ENCODE measurements around the gene GAS2. TPM values are rescaled to one million over a fixed set of nuclear protein-coding genes. Genes with fewer than 3 reads are reported as not detected.

Gene GAS2
- total and polyA plus RNA-seq, 9 of the 15 experiments (the other 6 are each of a cell fraction or from before 2014, with no cell fraction given), result 0.77 to 1.9 (median 1.1) TPM

DNA sequence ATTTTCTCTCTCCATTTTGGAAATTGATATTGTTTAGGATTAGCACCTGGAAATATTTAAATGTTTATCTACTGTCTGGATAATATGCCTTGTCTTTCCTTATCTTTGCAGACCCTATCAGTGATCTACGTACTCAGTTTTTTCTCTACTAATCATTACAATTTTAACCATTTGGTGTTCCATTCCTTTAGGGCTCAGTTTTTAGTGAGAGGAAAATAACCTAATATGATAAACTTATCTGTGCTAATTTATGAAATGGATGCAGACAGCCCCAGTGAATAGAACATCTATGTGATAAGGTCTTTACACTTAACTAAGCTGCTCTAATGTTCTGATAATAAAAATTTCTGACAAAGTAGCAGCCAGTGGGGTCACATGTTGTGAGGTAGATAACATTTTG is 94.7 kb downstream of the GAS2 start (continued):
- TF ChIP-seq MCM2 (IDR thresholded peaks at IDR 0.05; ENCODE audit: low read depth) (no peak), SRF (CRISPR knock-in tag; IDR thresholded peaks at IDR 0.05) (no peak), BACH1 (tag; IDR thresholded peaks at IDR 0.05) (no peak), POLR2AphosphoS5 (IDR thresholded peaks at IDR 0.05; ENCODE audit: control insufficient read depth, insufficient read depth, low read depth, low read length) (no peak), GATA2 (CRISPR knock-in tag; IDR thresholded peaks at IDR 0.05) (no peak)
- TF ChIP-seq, protein P1, sequence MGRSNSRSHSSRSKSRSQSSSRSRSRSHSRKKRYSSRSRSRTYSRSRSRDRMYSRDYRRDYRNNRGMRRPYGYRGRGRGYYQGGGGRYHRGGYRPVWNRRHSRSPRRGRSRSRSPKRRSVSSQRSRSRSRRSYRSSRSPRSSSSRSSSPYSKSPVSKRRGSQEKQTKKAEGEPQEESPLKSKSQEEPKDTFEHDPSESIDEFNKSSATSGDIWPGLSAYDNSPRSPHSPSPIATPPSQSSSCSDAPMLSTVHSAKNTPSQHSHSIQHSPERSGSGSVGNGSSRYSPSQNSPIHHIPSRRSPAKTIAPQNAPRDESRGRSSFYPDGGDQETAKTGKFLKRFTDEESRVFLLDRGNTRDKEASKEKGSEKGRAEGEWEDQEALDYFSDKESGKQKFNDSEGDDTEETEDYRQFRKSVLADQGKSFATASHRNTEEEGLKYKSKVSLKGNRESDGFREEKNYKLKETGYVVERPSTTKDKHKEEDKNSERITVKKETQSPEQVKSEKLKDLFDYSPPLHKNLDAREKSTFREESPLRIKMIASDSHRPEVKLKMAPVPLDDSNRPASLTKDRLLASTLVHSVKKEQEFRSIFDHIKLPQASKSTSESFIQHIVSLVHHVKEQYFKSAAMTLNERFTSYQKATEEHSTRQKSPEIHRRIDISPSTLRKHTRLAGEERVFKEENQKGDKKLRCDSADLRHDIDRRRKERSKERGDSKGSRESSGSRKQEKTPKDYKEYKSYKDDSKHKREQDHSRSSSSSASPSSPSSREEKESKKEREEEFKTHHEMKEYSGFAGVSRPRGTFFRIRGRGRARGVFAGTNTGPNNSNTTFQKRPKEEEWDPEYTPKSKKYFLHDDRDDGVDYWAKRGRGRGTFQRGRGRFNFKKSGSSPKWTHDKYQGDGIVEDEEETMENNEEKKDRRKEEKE (IDR thresholded peaks at IDR 0.05; ENCODE audit: borderline replicate concordance in 1 of 2, control insufficient read depth in 1 of 2, low read depth in 2 of 2, low read length in 1 of 2), result no peak

DNA sequence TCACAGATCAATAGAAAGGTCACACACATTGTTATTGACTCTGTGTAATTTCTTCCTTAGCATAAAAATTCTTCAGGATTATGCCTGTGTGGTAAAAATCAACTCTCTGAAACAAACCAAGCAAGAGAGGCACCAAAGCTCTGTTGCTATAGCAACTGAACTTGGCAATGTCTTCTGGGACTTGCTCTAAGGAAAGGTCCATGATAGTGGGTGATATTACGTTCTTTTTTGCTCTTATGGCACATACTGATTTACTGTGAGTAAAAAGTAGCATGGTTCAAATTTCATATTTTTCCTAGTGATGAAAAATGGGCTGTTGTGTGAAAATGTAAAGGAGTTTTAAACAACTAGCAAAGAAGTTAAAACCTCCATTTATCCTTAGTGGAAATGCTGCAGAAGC is 96.8 kb downstream of the GAS2 start:
- Histone ChIP-seq H3K27me3 (ENCODE audit: control insufficient read depth in 2 of 2, insufficient read depth in 2 of 2, low read length in 2 of 2) (no peaks in the 10 kb centered on the region), H3K4me1 (replicated peaks in 1 of 2; ENCODE audit: control insufficient read depth in 2 of 2, insufficient read depth in 2 of 2, low read length in 2 of 2) (no peaks in the 10 kb centered on the region), H3K4me2 (ENCODE audit: insufficient read depth, low read length) (no peak overlapping the region), H3K36me3 (ENCODE audit: control insufficient read depth, insufficient read depth, low read length) (no peaks in the 10 kb centered on the region), H3K4me3 (no peak overlapping the region), H2AFZ (ENCODE audit: low read depth, low read length) (no peak overlapping the region), H3K9ac (ENCODE audit: insufficient read depth in 1 of 2, low read depth in 2 of 2, low read length in 2 of 2) (no peak overlapping the region), H3K9me3 (replicated peaks; ENCODE audit: control insufficient read depth, insufficient read depth, low read depth, low read length) (no peaks in the 10 kb centered on the region), H3K27ac (ENCODE audit: extremely low read depth, low read depth, low read length) (no peak overlapping the region), H4K20me1 (replicated peaks; ENCODE audit: control insufficient read depth, insufficient read depth, low read length) (no peaks in the 10 kb centered on the region), H3K79me2 (ENCODE audit: control insufficient read depth, insufficient read depth, low read length) (no peaks in the 10 kb centered on the region), H3K9me1 (ENCODE audit: control insufficient read depth, insufficient read depth, low read length) (no peaks in the 10 kb centered on the region)
- TF ChIP-seq SREBF1 (IDR thresholded peaks at IDR 0.05; ENCODE audit: borderline replicate concordance, low read depth, low read length), result no peak
- TF ChIP-seq RFX1 (IDR thresholded peaks at IDR 0.05), result peak; percentile 85
- BruUV-seq (replicated peaks), result no TSS peak
- no peak for FAIRE-seq
- CTCF ChIA-PET (ENCODE audit: low intra/inter-chr PET ratio), result no interaction called here
- in situ Hi-C loops (cut with MboI), result no loop called here
- ATAC-seq, result no peak
- POLR2A ChIA-PET, result no interaction called here
- DNase-seq (ENCODE audit: extremely low read depth in 1 of 4, low spot score in 3 of 4), result no peak
- intact Hi-C loops (cut with micrococcal nuclease), result no loop called here
- WGBS (ENCODE audit: insufficient coverage, low coverage, missing lambda C conversion rate), result 27% methylated on average over 1 of the region's 1 CpG

Data from K562 (cell line).